Retinal pigment epithelial cell (primary cell): Measurements from ENCODE around the gene GAK.

ENCODE experiments used
- DNase-seq: peaks from one replicate; pipeline ENCODE4 v3.0.0-alpha.2; 2010; ENCODE audit warnings: low read depth
- H3K4me3 ChIP-seq: 2 replicates; pipeline ENCODE4 v1.5.1; 2011; ENCODE audit warnings: mild to moderate bottlenecking, low read length, control low read depth, moderate library complexity
- TF ChIP-seq, protein P1 (sequence below): conservative IDR thresholded peaks from 2 replicates; pipeline ENCODE4 v1.5.1; 2011; ENCODE audit warnings: low read depth, low read length, control low read depth, inconsistent platforms

GAK gene

DNA sequence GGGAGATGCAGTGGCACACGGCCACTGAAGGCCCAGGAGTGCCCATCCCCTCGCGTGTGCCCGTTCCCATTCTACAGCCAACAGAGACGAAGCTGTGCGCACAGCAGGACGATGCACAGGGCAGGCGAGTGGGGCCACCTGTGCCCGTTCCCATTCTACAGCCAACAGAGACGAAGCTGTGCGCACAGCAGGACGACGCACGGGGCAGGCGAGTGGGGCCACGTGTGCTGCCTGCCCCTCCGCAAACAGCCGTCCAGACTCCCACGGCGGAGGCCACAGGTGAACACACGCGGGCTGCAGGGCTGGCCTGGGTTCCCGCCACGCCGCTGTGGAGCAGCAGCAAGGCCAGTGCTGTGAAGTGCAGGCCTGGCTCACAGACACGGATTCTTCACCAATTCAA, 32.0 kb downstream of the GAK start:
- no peak overlapping the region for H3K4me3 ChIP-seq
- TF ChIP-seq, protein P1, sequence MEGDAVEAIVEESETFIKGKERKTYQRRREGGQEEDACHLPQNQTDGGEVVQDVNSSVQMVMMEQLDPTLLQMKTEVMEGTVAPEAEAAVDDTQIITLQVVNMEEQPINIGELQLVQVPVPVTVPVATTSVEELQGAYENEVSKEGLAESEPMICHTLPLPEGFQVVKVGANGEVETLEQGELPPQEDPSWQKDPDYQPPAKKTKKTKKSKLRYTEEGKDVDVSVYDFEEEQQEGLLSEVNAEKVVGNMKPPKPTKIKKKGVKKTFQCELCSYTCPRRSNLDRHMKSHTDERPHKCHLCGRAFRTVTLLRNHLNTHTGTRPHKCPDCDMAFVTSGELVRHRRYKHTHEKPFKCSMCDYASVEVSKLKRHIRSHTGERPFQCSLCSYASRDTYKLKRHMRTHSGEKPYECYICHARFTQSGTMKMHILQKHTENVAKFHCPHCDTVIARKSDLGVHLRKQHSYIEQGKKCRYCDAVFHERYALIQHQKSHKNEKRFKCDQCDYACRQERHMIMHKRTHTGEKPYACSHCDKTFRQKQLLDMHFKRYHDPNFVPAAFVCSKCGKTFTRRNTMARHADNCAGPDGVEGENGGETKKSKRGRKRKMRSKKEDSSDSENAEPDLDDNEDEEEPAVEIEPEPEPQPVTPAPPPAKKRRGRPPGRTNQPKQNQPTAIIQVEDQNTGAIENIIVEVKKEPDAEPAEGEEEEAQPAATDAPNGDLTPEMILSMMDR: no peak
- no peak for DNase-seq

DNA sequence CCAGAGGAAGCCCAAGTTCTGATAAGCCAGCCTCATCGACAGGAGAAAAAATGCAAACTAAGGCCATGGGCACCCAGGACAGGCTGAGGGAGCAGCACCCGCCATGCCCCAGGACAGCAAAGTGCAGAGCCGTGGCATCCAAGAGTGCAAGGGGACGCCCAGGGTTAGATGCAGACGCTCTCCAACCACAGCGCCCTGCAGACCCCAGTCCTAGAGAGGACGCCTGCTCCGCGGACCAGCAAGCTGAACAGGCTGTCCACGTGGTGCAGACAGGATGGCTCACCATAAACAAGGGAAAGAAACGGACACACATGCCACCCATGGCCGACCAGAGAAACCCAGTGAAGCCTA, 32.6 kb downstream of the GAK start:
- DNase-seq: no peak
- TF ChIP-seq, protein P1: no peak
- no peak overlapping the region for H3K4me3 ChIP-seq

DNA sequence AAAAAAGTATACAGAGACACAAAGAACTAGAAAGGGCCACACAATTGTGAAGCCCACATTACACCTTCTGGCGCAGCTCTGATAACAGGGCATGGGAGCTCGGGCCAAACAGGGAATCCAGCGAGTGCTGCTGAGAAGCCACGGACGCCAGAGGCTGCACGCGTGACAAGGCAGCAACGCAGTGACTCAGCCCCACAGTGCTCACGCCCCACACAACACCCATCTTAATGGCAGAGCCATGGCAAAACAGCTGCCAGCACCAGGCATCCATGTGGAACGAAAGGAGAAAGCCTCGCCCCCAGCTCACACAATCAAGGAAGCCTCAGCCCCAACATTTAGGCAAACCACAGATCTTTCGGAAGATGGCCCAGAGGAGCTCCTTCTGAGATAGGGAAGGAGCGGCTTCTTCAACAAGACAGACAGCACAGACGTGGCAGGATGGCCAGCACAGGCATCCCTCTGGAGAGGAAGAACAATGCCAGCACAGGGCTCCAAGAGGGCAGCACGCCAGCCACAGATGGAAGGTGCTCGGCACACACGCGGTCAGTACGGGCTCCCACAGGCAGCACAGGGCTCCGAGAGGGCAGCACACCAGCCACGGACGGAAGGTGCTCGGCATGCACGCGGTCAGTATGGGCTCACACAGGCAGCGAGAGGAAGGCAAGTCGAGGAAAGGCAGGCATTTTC, 33.1 kb downstream of the GAK start:
- no peak overlapping the region for H3K4me3 ChIP-seq
- no peak for DNase-seq
- TF ChIP-seq, protein P1: no peak

GRCh38 chr4:898123-898522, 34.0 kb downstream of the GAK start:
- H3K4me3 ChIP-seq: no peak overlapping the region
- DNase-seq: no peak
- TF ChIP-seq, protein P1: no peak

GRCh38 chr4:896630-897029, 35.5 kb downstream of the GAK start:
- TF ChIP-seq, protein P1: no peak
- no peak overlapping the region for H3K4me3 ChIP-seq
- DNase-seq: no peak

- H3K4me3 ChIP-seq: no peak overlapping the region
- TF ChIP-seq, protein P1: no peak
- no peak for DNase-seq
These were observed 35.9 kb downstream of the GAK start for GRCh38 chr4:896216-896615.

GRCh38 chr4:895596-895995, 36.5 kb downstream of the GAK start:
- TF ChIP-seq, protein P1: no peak
- DNase-seq: no peak
- H3K4me3 ChIP-seq: no peak overlapping the region
